GM23338 (cell line): Measurements from ENCODE around the gene RPS19BP1. TPM values are rescaled to one million over a fixed set of nuclear protein-coding genes. Genes with fewer than 3 reads are reported as not detected.

Experiments
- ATAC-seq: fragments of 200-7000 bp; cut with Tn5 transposase; 3 replicates; pipeline ENCODE4 v1.9.1; 2020
- DNase-seq: peaks from one replicate; pipeline ENCODE4 v3.0.0-alpha.2; 2015; ENCODE audit warnings: low spot score
- H2AFZ ChIP-seq: fragments of 200-600 bp; sonication (generic); 2 replicates; pipeline ENCODE4 v1.8.0; 2016; ENCODE audit warnings: antibody characterized with exemption, mild to moderate bottlenecking, moderate library complexity
- H3F3A ChIP-seq: fragments of 200-600 bp; sonication (generic); replicated peaks from 2 replicates; pipeline ENCODE4 v1.8.0; 2017; ENCODE audit warnings: antibody characterized with exemption, mixed run types, low read depth
- H3K27ac ChIP-seq: fragments of 200-600 bp; sonication (generic); 2 replicates; pipeline ENCODE4 v1.6.1; 2016; ENCODE audit warnings: low read depth
- H3K27me3 ChIP-seq: fragments of 200-600 bp; sonication (generic); 2 replicates; pipeline ENCODE4 v1.8.0; 2016; ENCODE audit warnings: mild to moderate bottlenecking, mixed run types, moderate library complexity; ENCODE audit not compliant: insufficient read depth
- H3K36me3 ChIP-seq: fragments of 200-600 bp; sonication (generic); 2 replicates; pipeline ENCODE4 v1.8.0; 2016; ENCODE audit warnings: mild to moderate bottlenecking; ENCODE audit not compliant: insufficient read depth
- H3K4me1 ChIP-seq: fragments of 200-600 bp; sonication (generic); 2 replicates; pipeline ENCODE4 v1.8.0; 2016; ENCODE audit warnings: mild to moderate bottlenecking, moderate library complexity; ENCODE audit not compliant: insufficient read depth
- H3K4me2 ChIP-seq: fragments of 200-600 bp; sonication (generic); 2 replicates; pipeline ENCODE4 v1.7.1; 2017; ENCODE audit warnings: mixed run types
- H3K4me3 ChIP-seq: fragments of 200-600 bp; sonication (generic); 2 replicates; pipeline ENCODE4 v1.6.1; 2016; ENCODE audit warnings: mixed run types
- H3K79me2 ChIP-seq: fragments of 200-600 bp; sonication (generic); replicated peaks from 2 replicates; pipeline ENCODE4 v1.8.0; 2017; ENCODE audit warnings: mild to moderate bottlenecking; ENCODE audit not compliant: insufficient read depth
- H3K9me2 ChIP-seq: fragments of 200-600 bp; sonication (generic); 2 replicates; pipeline ENCODE4 v1.8.0; 2017; ENCODE audit not compliant: insufficient read depth
- H4K20me1 ChIP-seq: fragments of 200-600 bp; sonication (generic); replicated peaks from 2 replicates; pipeline ENCODE4 v1.8.0; 2017; ENCODE audit warnings: mild to moderate bottlenecking; ENCODE audit not compliant: insufficient read depth
- H3K27ac Mint-ChIP-seq: 2 replicates; pipeline ENCODE4 v1.8.0; 2020; ENCODE audit warnings: inconsistent platforms, mild to moderate bottlenecking, moderate library complexity, mixed read lengths
- H3K27me3 Mint-ChIP-seq: 3 replicates; pipeline ENCODE4 v1.8.0; 2022; ENCODE audit warnings: low read depth, mild to moderate bottlenecking, moderate library complexity, mixed read lengths, inconsistent platforms; ENCODE audit not compliant: insufficient read depth, poor library complexity
- H3K36me3 Mint-ChIP-seq: 3 replicates; pipeline ENCODE4 v1.8.0; 2021; ENCODE audit warnings: low read depth, mild to moderate bottlenecking, inconsistent platforms, moderate library complexity, mixed read lengths
- H3K4me1 Mint-ChIP-seq: 3 replicates; pipeline ENCODE4 v1.8.0; 2020; ENCODE audit warnings: mild to moderate bottlenecking, inconsistent platforms, mixed read lengths
- H3K4me3 Mint-ChIP-seq: 3 replicates; pipeline ENCODE4 v1.8.0; 2021; ENCODE audit warnings: moderate library complexity, mild to moderate bottlenecking, inconsistent platforms, mixed read lengths
- H3K9me3 Mint-ChIP-seq: 3 replicates; pipeline ENCODE4 v1.8.0; 2020; ENCODE audit warnings: moderate library complexity, mild to moderate bottlenecking, inconsistent platforms, mixed read lengths
- CREB1 ChIP-seq: fragments of 250-450 bp; sonication (Bioruptor Pico); IDR thresholded peaks from 2 replicates; pipeline ENCODE4 v1.5.0; 2020; ENCODE audit warnings: low read depth, mild to moderate bottlenecking, moderate library complexity
- EZH2 ChIP-seq: fragments of 200-600 bp; sonication (generic); IDR thresholded peaks from one replicate; pipeline ENCODE4 v1.8.0; 2017; ENCODE audit warnings: antibody characterized with exemption, mild to moderate bottlenecking, low read depth; ENCODE audit not compliant: unreplicated experiment
- EZH2phosphoT487 ChIP-seq: fragments of 200-600 bp; sonication (generic); IDR thresholded peaks from one replicate; pipeline ENCODE4 v1.8.1; 2018; ENCODE audit warnings: antibody characterized with exemption; ENCODE audit not compliant: unreplicated experiment
- JUNB ChIP-seq: IDR thresholded peaks from one replicate; pipeline ENCODE4 v1.6.1; 2016; ENCODE audit warnings: antibody characterized with exemption; ENCODE audit not compliant: unreplicated experiment
- NANOG ChIP-seq: IDR thresholded peaks from 2 replicates; pipeline ENCODE4 v1.6.1; 2016; ENCODE audit warnings: antibody characterized with exemption, borderline replicate concordance
- POLR2AphosphoS5 ChIP-seq: IDR thresholded peaks from 2 replicates; pipeline ENCODE4 v1.6.1; 2016; ENCODE audit warnings: antibody characterized with exemption, low read depth
- STAT1 ChIP-seq: IDR thresholded peaks from one replicate; pipeline ENCODE4 v1.6.1; 2016; ENCODE audit warnings: antibody characterized with exemption; ENCODE audit not compliant: unreplicated experiment
- ZNF114 ChIP-seq: fragments of 250-450 bp; sonication (Bioruptor Pico); IDR thresholded peaks from 2 replicates; pipeline ENCODE4 v1.5.0; 2020; ENCODE audit warnings: mild to moderate bottlenecking, moderate library complexity
- ZNF331 ChIP-seq: fragments of 250-450 bp; sonication (Bioruptor Pico); IDR thresholded peaks from 2 replicates; pipeline ENCODE4 v1.5.0; 2020; ENCODE audit warnings: low read depth, mild to moderate bottlenecking, moderate library complexity
- polyA plus RNA-seq: library from polyadenylated mRNA; unstranded; fragments of >200 nt; fragmentation: Nextera tagmentation; extraction: Ambion mirVana; gene quantifications from 2 replicates; pipeline ENCODE4 v1.2.1, GENCODE V29; 2016
- total RNA-seq: library from RNA; depleted of rRNA; stranded (reverse); fragments of >200 nt; shearing (Covaris generic); gene quantifications from 2 replicates; pipeline ENCODE4 v1.2.3, GENCODE V29; 2014
- TF ChIP-seq, protein P1 (sequence below): IDR thresholded peaks from one replicate; pipeline ENCODE4 v1.6.1; 2018; ENCODE audit warnings: antibody characterized with exemption; ENCODE audit not compliant: unreplicated experiment
- TF ChIP-seq, protein P2 (sequence below): IDR thresholded peaks from 2 replicates; pipeline ENCODE4 v1.6.1; 2016; ENCODE audit warnings: antibody characterized with exemption
- TF ChIP-seq, protein P3 (sequence below): fragments of 250-450 bp; sonication (Bioruptor Pico); IDR thresholded peaks from 2 replicates; pipeline ENCODE4 v1.5.0; 2020; ENCODE audit warnings: mild to moderate bottlenecking, moderate library complexity
- TF ChIP-seq, protein P4 (sequence below), 2 experiments: fragments of 200-600 bp in 1 of 2; sonication (generic) in 1 of 2; conservative IDR thresholded peaks; 2 replicates each; pipeline versions ENCODE4 v1.5.1 to v1.6.1; 2016 to 2017; ENCODE audit warnings: antibody characterized with exemption in 2 of 2, low read depth in 2 of 2, mild to moderate bottlenecking in 2 of 2, moderate library complexity in 1 of 2

The RPS19BP1 gene
- total and polyA plus RNA-seq, 2 experiments from 2014 or later, result 153 to 215 TPM

DNA sequence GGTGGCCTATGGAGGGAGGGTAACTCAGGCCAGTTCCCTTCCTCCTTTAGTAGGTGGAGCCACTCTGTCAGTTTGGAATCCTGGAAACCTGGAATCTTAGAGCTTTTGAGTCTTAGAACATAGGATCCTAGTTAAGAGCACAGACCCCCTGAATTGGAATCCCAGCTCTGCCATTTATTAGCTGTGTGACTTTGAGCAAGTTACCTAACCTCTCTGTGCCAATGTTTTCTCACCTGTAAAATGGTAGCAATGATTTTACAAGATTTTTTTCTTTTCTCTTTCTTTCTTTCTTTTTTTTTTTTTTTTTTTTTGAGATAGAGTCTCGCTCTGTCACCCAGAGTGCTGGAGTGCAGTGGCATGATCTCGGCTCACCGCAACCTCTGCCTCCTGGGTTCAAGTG lies 20.9 kb upstream of the RPS19BP1 start:
- peaks cover 17% of the 10 kb centered on the region for H3K4me1 Mint-ChIP-seq
- H3K4me3 ChIP-seq, result no peak overlapping the region
- H3F3A ChIP-seq, result 0 out of 2 replicates have a peak, but pooled peaks cover 3% of the 10 kb centered on the region
- H3K27me3 ChIP-seq, result peaks cover 34% of the 10 kb centered on the region
- H3K27ac Mint-ChIP-seq, result no peak overlapping the region
- no peaks in the 10 kb centered on the region for H3K79me2 ChIP-seq
- TF ChIP-seq POLR2AphosphoS5 (no peak), EZH2phosphoT487 (no peak), EZH2 (no peak), STAT1 (no peak), NANOG (no peak), ZNF114 (CRISPR knock-in tag) (no peak), CREB1 (CRISPR knock-in tag) (no peak), ZNF331 (no peak), JUNB (no peak)
- TF ChIP-seq, protein P1, sequence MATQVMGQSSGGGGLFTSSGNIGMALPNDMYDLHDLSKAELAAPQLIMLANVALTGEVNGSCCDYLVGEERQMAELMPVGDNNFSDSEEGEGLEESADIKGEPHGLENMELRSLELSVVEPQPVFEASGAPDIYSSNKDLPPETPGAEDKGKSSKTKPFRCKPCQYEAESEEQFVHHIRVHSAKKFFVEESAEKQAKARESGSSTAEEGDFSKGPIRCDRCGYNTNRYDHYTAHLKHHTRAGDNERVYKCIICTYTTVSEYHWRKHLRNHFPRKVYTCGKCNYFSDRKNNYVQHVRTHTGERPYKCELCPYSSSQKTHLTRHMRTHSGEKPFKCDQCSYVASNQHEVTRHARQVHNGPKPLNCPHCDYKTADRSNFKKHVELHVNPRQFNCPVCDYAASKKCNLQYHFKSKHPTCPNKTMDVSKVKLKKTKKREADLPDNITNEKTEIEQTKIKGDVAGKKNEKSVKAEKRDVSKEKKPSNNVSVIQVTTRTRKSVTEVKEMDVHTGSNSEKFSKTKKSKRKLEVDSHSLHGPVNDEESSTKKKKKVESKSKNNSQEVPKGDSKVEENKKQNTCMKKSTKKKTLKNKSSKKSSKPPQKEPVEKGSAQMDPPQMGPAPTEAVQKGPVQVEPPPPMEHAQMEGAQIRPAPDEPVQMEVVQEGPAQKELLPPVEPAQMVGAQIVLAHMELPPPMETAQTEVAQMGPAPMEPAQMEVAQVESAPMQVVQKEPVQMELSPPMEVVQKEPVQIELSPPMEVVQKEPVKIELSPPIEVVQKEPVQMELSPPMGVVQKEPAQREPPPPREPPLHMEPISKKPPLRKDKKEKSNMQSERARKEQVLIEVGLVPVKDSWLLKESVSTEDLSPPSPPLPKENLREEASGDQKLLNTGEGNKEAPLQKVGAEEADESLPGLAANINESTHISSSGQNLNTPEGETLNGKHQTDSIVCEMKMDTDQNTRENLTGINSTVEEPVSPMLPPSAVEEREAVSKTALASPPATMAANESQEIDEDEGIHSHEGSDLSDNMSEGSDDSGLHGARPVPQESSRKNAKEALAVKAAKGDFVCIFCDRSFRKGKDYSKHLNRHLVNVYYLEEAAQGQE, result no peak
- TF ChIP-seq, protein P2, sequence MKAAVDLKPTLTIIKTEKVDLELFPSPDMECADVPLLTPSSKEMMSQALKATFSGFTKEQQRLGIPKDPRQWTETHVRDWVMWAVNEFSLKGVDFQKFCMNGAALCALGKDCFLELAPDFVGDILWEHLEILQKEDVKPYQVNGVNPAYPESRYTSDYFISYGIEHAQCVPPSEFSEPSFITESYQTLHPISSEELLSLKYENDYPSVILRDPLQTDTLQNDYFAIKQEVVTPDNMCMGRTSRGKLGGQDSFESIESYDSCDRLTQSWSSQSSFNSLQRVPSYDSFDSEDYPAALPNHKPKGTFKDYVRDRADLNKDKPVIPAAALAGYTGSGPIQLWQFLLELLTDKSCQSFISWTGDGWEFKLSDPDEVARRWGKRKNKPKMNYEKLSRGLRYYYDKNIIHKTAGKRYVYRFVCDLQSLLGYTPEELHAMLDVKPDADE, result no peak
- TF ChIP-seq, protein P3, sequence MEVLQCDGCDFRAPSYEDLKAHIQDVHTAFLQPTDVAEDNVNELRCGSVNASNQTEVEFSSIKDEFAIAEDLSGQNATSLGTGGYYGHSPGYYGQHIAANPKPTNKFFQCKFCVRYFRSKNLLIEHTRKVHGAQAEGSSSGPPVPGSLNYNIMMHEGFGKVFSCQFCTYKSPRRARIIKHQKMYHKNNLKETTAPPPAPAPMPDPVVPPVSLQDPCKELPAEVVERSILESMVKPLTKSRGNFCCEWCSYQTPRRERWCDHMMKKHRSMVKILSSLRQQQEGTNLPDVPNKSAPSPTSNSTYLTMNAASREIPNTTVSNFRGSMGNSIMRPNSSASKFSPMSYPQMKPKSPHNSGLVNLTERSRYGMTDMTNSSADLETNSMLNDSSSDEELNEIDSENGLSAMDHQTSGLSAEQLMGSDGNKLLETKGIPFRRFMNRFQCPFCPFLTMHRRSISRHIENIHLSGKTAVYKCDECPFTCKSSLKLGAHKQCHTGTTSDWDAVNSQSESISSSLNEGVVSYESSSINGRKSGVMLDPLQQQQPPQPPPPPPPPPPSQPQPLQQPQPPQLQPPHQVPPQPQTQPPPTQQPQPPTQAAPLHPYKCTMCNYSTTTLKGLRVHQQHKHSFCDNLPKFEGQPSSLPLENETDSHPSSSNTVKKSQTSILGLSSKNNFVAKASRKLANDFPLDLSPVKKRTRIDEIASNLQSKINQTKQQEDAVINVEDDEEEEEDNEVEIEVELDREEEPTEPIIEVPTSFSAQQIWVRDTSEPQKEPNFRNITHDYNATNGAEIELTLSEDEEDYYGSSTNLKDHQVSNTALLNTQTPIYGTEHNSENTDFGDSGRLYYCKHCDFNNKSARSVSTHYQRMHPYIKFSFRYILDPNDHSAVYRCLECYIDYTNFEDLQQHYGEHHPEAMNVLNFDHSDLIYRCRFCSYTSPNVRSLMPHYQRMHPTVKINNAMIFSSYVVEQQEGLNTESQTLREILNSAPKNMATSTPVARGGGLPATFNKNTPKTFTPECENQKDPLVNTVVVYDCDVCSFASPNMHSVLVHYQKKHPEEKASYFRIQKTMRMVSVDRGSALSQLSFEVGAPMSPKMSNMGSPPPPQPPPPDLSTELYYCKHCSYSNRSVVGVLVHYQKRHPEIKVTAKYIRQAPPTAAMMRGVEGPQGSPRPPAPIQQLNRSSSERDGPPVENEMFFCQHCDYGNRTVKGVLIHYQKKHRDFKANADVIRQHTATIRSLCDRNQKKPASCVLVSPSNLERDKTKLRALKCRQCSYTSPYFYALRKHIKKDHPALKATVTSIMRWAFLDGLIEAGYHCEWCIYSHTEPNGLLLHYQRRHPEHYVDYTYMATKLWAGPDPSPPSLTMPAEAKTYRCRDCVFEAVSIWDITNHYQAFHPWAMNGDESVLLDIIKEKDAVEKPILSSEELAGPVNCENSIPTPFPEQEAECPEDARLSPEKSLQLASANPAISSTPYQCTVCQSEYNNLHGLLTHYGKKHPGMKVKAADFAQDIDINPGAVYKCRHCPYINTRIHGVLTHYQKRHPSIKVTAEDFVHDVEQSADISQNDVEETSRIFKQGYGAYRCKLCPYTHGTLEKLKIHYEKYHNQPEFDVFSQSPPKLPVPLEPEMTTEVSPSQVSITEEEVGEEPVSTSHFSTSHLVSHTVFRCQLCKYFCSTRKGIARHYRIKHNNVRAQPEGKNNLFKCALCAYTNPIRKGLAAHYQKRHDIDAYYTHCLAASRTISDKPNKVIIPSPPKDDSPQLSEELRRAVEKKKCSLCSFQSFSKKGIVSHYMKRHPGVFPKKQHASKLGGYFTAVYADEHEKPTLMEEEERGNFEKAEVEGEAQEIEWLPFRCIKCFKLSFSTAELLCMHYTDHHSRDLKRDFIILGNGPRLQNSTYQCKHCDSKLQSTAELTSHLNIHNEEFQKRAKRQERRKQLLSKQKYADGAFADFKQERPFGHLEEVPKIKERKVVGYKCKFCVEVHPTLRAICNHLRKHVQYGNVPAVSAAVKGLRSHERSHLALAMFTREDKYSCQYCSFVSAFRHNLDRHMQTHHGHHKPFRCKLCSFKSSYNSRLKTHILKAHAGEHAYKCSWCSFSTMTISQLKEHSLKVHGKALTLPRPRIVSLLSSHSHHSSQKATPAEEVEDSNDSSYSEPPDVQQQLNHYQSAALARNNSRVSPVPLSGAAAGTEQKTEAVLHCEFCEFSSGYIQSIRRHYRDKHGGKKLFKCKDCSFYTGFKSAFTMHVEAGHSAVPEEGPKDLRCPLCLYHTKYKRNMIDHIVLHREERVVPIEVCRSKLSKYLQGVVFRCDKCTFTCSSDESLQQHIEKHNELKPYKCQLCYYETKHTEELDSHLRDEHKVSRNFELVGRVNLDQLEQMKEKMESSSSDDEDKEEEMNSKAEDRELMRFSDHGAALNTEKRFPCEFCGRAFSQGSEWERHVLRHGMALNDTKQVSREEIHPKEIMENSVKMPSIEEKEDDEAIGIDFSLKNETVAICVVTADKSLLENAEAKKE (CRISPR knock-in tag), result no peak
- TF ChIP-seq, protein P4, sequence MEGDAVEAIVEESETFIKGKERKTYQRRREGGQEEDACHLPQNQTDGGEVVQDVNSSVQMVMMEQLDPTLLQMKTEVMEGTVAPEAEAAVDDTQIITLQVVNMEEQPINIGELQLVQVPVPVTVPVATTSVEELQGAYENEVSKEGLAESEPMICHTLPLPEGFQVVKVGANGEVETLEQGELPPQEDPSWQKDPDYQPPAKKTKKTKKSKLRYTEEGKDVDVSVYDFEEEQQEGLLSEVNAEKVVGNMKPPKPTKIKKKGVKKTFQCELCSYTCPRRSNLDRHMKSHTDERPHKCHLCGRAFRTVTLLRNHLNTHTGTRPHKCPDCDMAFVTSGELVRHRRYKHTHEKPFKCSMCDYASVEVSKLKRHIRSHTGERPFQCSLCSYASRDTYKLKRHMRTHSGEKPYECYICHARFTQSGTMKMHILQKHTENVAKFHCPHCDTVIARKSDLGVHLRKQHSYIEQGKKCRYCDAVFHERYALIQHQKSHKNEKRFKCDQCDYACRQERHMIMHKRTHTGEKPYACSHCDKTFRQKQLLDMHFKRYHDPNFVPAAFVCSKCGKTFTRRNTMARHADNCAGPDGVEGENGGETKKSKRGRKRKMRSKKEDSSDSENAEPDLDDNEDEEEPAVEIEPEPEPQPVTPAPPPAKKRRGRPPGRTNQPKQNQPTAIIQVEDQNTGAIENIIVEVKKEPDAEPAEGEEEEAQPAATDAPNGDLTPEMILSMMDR (conservative IDR thresholded peaks at IDR 0.05; ENCODE audit: low read depth in 2 of 2), result no peak
- no peaks in the 10 kb centered on the region for H3K9me2 ChIP-seq
- H3K4me3 Mint-ChIP-seq, result no peak overlapping the region
- H3K4me1 ChIP-seq, result no peaks in the 10 kb centered on the region; the same call in 1 of the 2 replicates
- H3K36me3 ChIP-seq, result no peaks in the 10 kb centered on the region
- no peak overlapping the region for H2AFZ ChIP-seq
- no peak overlapping the region for H3K27ac ChIP-seq
- DNase-seq, result no peak
- ATAC-seq, result no peak
- H3K4me2 ChIP-seq, result no peak overlapping the region
- H3K36me3 Mint-ChIP-seq, result no peaks in the 10 kb centered on the region
- peaks cover 11% of the 10 kb centered on the region; the same call in 1 of the 2 replicates for H4K20me1 ChIP-seq
- H3K9me3 Mint-ChIP-seq, result no peaks in the 10 kb centered on the region
- H3K27me3 Mint-ChIP-seq, result peaks cover 41% of the 10 kb centered on the region
